Erythroblast (primary cell): ENCODE results near the gene A2ML1.
"Not testable (repeated sequence)": the region's sequence is repeated elsewhere in the genome, so short reads cannot be mapped to it uniquely, and the experiment has no call there.

Experiments used
- DNase-seq, 2 experiments: peaks; one replicate each; lab custom pipeline; 2025; lab: John Stamatoyannopoulos, UW
- GATA1 ChIP-seq: IDR thresholded peaks from 2 replicates; pipeline ENCODE4 v1.6.1; 2011; ENCODE audit warnings: low read depth, mild to moderate bottlenecking, control low read depth, low read length, moderate library complexity
- POLR2A ChIP-seq: IDR thresholded peaks from 2 replicates; pipeline ENCODE4 v1.6.1; 2011; ENCODE audit warnings: mild to moderate bottlenecking, low read length

The A2ML1 gene

GRCh38 chr12:8813572-8814357, 8.7 kb upstream of the A2ML1 start:
- TF ChIP-seq POLR2A (peak; percentile 33), GATA1 (no peak)
- peak in 1 of 2 experiments; percentile 26 for DNase-seq

DNA sequence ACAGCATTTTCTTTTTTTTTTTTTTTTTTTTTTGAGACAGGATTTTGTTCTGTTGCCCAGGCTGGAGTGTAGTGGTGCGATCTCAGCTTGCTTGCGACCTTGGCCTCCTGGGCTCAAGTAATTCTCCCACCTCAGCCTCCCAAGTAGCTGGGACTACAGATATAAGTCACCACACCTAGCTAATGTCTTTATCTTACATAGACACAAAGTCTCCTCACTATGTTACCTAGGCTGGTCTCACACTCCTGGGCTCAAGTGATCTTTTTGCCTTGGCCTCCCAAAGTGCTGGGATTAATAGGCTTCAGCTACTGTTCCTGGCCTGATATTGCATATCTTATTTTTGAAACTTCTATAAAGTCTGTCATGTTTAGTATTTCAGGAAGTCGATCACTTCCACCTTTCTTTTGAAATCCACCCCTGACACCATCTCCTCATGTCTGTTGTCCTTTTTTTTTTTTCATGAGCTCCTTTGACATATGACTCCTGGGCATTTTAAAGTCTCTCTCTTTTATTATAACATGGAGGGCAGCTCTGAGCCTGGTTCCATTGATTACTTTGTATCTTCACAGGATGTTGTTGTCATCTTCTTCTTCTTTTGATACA, 5.9 kb upstream of the A2ML1 start:
- peak; percentile 43 for TF ChIP-seq POLR2A
- no peak for TF ChIP-seq GATA1

GRCh38 chr12:8817856-8818255, 4.6 kb upstream of the A2ML1 start:
- peak; percentile 5 to 14 for DNase-seq
- TF ChIP-seq POLR2A = no peak
- TF ChIP-seq GATA1 = no peak

More for the DNA sequence above, 5.9 kb upstream of the A2ML1 start:
- DNase-seq = peak; percentile 65 to 88

- DNase-seq = no peak
- TF ChIP-seq GATA1 (no peak), POLR2A (no peak)
These were observed 3.9 kb upstream of the A2ML1 start for GRCh38 chr12:8818526-8818925.

- DNase-seq = peak in 1 of 2 experiments; percentile 6
- TF ChIP-seq POLR2A (no peak), GATA1 (no peak)
These were observed 2.8 kb upstream of the A2ML1 start for GRCh38 chr12:8819666-8819980.

- DNase-seq = not testable (repeated sequence)
These were observed 1.6 kb upstream of the A2ML1 start for GRCh38 chr12:8820676-8821407.

DNA sequence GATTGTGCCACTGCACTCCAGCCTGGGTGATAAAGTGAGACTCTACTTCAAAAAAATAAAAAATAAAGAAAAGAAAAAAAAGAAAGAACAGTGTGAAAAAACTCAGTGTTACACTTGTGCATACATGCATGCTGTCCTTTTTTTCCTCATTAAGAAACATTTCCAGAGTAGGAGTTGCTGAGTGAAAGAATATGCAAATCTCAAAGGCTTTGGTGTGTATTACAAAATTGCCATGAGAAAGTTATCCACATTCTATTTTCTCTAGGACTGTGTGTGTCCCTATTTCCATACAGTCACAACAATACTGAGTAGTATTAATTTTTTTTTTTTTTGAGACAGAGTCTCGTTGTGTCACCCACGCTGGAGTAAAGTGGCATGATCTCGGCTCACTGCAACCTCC, 830 bp upstream of the A2ML1 start:
- no peak for TF ChIP-seq GATA1
- TF ChIP-seq POLR2A = no peak
- DNase-seq = no peak

DNA sequence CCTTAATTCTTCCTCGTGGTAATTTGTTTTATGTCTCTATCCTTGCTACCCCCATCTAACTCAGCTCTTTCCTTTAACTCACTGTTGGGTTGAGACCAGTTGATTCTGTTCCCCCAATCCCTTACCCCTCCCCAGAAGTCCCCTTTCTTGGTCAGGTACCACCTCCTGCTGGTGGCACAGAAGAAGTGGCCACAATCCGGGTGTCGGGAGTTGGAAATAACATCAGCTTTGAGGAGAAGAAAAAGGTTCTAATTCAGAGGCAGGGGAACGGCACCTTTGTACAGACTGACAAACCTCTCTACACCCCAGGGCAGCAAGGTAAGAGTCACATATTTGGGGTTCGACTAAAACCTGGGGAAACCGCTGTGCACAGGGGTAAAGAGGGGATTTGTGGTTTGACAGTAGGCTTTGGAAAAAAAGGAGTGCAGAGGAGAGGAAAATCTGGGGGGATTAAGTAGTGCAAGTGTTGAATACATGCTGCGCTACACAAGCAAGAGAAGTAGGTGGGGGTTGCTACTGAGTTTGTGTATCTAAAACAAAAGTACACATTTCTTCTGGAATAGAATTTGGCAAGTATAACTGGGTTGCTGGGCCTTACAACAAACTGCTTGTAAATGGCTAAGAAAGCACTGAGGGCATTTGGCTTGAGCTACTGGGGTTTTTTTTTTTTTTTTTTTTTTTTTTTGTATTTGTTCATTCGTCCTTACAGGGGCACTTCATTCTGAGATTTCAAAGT, 1.3 kb downstream of the A2ML1 start:
- TF ChIP-seq POLR2A (no peak), GATA1 (no peak)
- DNase-seq = peak; percentile 61 to 64

- DNase-seq = no peak
- no peak for TF ChIP-seq POLR2A
- TF ChIP-seq GATA1 = no peak
These were observed 5.3 kb downstream of the A2ML1 start for GRCh38 chr12:8827551-8828256.

DNA sequence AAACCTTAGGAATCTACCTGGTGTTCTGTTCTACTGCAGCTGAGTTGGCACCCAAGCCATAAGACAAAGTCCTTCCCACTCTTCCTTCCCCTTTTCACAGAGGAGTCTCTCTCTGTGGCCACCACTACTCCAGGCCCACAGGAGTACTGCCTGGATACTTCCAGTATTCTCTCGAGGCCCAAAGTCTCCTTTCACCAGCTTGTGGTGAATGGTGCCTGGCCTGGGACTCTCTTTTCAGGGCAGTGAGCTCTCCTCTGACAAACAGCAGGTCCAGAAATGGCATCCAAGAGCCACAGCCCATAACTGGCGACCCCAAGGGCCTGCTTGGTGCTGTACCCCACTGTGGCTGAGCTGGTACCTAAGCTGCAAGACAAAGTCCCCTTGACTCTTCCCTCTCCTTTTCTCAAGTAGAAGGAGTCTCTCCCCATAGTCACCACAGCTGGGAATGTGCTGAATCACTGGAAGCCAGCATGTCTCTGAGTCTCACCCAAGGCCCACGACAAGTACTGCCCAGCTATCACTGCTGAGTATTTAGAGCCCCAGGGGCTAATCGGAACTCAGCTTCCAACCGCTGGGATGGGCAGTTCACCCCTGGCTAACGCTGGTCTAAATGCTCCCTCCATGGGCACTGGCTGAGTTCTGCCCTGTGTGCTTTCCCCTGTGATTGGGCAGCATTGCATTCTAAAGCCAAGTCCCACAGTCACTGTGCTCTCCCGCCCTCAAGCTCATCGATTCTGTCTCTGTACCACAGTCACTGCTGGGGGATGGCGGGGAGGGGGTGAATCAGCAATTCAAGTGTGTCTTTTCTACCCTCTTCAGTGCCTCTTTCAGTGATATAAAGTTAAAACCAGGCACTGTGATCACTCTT, 6.1 kb downstream of the A2ML1 start:
- TF ChIP-seq POLR2A = no peak
- no peak for TF ChIP-seq GATA1
- DNase-seq = peak; percentile 30 to 42

- TF ChIP-seq POLR2A = no peak
- no peak for TF ChIP-seq GATA1
- no peak for DNase-seq
These were observed 6.7 kb downstream of the A2ML1 start for GRCh38 chr12:8829125-8829518.

DNA sequence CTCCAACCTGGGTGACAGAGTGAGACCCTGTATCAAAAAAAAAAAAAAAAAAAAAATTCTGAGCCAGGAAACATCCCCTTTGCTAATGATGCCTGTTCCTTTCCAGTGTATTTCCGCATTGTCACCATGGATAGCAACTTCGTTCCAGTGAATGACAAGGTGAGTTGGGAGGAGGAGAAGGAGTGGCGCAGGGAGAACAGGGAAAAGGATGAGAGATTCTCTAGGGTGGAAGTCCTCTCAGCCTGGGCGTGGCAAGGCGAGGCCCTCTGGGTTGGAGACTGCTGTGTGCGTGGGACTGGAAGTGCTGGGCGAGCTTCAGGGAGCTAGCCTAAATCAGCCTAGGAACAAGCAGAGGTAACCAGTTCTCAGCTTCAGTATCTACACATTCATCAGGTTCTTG, 7.2 kb downstream of the A2ML1 start:
- DNase-seq = peak in 1 of 2 experiments; percentile 8

More for the DNA sequence above, 7.2 kb downstream of the A2ML1 start:
- TF ChIP-seq POLR2A = no peak
- no peak for TF ChIP-seq GATA1
